ENCODE data around the gene CSTF1.
A peak's percentile ranks its signal among the peaks of the same experiment; 100 is the strongest.
"Not testable (repeated sequence)": the region's sequence is repeated elsewhere in the genome, so short reads cannot be mapped to it uniquely, and the experiment has no call there.

The CSTF1 gene

DNA sequence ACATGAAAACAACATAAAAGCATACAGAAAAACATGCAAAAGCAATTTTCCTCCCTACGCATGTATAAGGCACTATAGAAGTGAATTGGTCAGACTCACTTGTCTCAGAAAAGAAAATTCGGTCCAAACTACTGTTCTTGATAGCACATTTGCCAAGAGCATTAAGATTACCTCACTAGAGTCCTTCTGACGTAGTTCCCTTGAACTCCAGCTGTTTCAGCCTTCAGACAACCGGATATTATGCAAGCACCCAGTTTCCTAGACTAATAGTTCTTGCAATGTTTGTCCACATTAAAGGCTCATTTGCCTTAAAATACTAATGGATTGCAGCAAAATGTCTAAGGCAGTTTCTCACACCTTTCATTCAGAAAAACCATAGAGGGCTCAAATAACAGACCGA is 17.1 kb downstream of the CSTF1 start:
- no peak for DNase-seq (ENCODE audit: low spot score)

- DNase-seq (ENCODE audit: low spot score), result no peak
Measured at GRCh38 chr20:56409956-56410355, 17.5 kb downstream of the CSTF1 start.

DNA sequence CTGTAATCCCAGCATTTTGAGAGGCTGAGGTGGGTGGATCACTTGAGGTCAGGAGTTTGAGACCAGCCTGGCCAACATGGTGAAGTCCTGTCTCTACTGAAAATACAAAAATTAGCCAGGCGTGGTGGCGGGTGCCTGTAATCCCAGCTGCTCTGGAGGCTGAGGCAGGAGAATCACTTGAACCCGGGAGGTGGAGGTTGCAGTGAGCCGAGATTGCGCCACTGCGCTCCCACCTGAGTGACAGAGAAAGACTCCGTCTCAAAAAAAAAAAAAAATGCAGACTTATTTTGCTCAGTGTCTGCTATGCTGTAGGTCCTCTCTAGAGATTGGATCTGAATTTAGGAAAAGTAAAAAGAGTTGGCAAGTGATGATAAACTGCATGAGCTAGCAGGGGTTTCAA is 18.8 kb downstream of the CSTF1 start:
- not testable (repeated sequence) for DNase-seq (ENCODE audit: low spot score)

- DNase-seq (ENCODE audit: low spot score), result peak; percentile 54
Measured at GRCh38 chr20:56411759-56412472, 19.5 kb downstream of the CSTF1 start, which contains the start of gene CASS4. Gene CASS4, plus strand, starts transcription at chr20:56412260. Its CDS starts 199 bp downstream, at chr20:56412459.

GRCh38 chr20:56412473-56412790 is 20.0 kb downstream of the CSTF1 start:
- DNase-seq (ENCODE audit: low spot score), result no peak

DNA sequence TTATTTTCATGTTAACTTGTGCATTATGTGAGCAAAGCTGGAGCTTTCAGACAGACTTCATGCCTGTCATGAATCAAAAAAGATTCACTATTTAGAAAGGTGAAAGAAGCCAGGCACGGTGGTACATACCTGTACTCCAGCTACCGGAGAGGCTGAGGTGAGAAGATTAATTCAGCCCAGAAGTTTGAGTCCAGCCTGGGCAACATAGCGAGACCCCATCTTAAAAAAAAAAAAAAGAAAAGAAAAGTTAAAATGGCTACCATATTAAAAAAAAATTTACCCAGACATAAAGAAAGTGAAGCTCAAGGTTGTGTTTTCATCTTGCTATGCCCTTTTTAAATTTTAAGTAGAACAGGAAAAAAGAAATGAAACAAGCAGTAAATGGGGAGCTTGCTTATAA is 20.5 kb downstream of the CSTF1 start:
- no peak for DNase-seq (ENCODE audit: low spot score)

DNA sequence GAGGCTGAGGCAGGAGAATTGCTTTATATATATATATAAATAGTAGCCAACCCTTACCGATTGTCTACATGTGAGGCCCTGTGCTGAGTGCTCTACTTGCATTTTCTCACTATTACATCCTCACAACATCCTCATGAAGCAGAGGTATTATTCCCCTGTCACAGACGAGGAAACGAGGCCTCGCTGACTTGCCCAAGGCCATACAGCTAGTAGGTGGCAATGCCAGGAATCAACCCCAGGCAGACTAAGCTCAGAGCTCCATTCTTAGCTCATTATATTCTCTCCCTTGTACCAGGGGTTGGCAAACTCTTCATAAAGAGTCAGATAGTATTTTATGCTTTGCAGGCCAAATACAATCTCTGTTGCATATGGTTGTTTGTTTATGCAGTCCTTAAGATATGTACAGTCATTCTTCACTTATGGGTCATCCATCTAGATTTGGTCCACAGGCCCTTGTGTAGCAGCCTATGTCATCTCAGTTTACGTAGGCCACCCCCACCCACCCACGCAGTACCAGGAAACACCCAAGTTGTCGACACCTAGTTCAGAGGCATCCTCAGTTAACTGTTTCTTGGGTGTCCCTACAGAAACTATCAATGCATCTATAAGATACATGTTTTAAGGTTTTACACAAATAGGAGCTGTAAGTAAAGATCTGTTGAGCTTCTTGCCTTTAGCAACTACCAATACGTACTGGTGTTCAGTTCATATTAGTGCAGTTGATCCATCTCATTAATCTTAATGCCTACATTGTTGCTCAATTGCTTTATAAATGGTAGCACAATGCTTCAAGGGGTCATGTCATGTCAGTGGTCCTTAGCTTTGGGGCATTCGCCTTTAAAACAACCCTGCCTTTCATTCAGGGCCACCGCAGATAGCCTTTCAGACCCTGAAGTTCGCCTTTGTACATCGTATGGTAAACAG is 22.7 kb downstream of the CSTF1 start:
- peak; percentile 50 for DNase-seq (ENCODE audit: low spot score)

GRCh38 chr20:56417402-56417801 is 25.0 kb downstream of the CSTF1 start:
- DNase-seq (ENCODE audit: low spot score), result no peak

GRCh38 chr20:56417911-56418310 is 25.5 kb downstream of the CSTF1 start:
- no peak for DNase-seq (ENCODE audit: low spot score)

DNA sequence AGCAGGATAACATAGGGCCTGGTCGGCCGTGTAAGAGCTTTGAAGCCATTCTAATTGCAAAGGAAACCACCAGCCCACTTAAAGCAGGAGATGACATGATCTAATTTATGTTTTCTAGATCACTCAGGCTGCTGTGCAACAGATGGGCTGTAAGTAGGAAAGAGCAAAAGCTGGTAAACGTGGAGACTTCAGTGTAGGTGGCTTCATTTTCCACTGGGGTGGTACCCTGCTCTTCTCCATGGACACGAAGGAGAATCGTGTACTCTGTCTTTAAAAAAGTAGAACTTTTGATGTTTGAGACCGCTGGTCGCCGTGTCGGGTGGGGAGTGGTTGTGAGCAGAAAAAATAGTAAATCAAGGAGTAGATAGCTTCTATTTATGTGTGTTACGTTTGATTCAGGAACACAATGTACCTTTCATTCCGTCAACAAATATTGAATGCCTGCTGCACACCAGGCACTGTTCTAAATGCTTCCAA is 26.0 kb downstream of the CSTF1 start:
- peak; percentile 35 for DNase-seq (ENCODE audit: low spot score)

- no peak for DNase-seq (ENCODE audit: low spot score)
Measured at GRCh38 chr20:56420028-56420427, 27.6 kb downstream of the CSTF1 start.

- no peak for DNase-seq (ENCODE audit: low spot score)
Measured at GRCh38 chr20:56420940-56421688, 28.7 kb downstream of the CSTF1 start.

- no peak for DNase-seq (ENCODE audit: low spot score)
Measured at GRCh38 chr20:56422076-56422823, 29.8 kb downstream of the CSTF1 start.

DNA sequence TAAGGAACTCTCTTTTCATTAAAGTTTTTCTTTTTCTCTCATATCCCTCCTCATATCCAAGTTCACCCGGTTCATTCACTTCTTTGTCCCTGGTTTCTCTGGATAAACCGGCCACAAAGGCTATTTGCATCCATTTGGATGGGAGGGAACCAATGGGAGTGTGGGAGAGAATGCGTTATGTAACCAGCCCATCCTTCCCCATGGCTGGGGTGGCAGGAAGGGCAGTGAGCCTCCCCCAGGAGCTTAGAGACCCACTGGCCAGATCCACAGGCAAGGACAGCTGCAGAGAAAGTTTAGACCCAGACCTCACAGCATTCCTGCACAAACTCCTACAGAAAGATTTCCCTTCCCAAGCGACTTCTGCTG is 30.4 kb downstream of the CSTF1 start:
- DNase-seq (ENCODE audit: low spot score), result no peak

DNA sequence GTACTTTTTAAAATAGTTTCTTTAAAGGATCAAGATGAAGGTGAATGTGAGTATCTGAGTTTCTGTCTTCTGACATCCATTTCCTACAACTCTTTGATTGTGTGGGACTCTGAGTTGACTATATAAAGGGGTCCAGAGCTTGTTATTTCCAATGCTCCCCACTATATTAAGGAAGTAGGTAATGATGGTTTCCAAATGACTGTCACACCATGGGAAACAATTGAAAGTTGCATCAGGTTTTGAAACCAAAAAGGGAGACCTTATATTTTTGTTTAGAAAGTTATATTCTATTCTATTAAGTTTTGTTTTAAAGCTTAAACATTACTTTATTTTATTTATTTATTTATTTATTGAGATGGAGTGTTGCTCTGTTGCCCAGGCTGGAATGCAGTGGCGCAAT is 30.8 kb downstream of the CSTF1 start:
- no peak for DNase-seq (ENCODE audit: low spot score)

- DNase-seq (ENCODE audit: low spot score), result no peak
Measured at GRCh38 chr20:56423886-56424285, 31.4 kb downstream of the CSTF1 start.

GRCh38 chr20:56424931-56425330 is 32.5 kb downstream of the CSTF1 start:
- no peak for DNase-seq (ENCODE audit: low spot score)

DNA sequence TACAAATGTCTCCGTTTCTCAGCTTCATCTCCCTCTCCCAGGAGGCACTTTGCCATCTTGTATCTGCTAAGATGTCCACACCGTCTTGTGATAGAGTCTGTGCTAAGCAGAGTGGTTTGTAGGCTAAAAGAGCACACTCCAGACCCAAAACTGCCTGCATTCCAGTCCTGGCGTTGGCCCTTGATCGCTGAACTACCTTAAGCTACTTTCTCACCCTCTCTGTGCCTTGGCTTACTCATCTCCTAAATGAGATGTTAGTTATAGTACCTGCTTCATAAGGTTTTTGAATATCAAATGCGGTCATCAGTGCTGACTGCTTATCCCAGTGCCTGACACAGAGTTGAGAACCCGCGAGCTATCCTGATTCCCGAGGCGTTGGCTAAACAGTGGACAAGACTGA is 33.6 kb downstream of the CSTF1 start:
- DNase-seq (ENCODE audit: low spot score), result no peak

- DNase-seq (ENCODE audit: low spot score), result no peak
Measured at GRCh38 chr20:56426926-56427325, 34.5 kb downstream of the CSTF1 start.

DNA sequence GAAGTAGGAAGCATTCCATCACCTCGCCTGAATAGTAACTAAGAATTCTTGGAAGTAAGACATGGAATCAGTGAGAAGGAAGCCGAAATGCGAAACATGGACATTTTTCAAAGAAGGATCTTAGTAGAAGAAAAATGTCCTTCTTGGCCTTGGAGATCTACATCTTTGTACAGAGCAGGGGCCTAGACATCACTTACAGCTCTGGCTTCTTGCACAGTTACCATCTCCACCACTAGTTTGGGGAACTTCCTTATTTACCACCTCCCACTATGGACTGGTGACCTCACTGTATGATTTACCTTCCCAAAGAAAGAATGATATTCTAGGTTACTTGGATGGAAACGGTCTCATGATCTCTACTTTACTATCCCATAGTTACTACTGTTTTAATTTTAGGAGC is 35.4 kb downstream of the CSTF1 start:
- no peak for DNase-seq (ENCODE audit: low spot score)

GRCh38 chr20:56428410-56428809 is 36.0 kb downstream of the CSTF1 start:
- no peak for DNase-seq (ENCODE audit: low spot score)

GRCh38 chr20:56428881-56429280 is 36.4 kb downstream of the CSTF1 start:
- DNase-seq (ENCODE audit: low spot score), result no peak
